AG04450 (cell line): ENCODE data around the gene EHMT1. TPM values are rescaled to one million over a fixed set of nuclear protein-coding genes. Genes with fewer than 3 reads are reported as not detected.

Experiments
- CTCF ChIA-PET: fragments of 300-600, 350-600 bp; formaldehyde crosslinking; extraction: SDS; loops from one replicate; lab custom pipeline; 2022; ENCODE audit warnings: antibody characterized with exemption, inconsistent platforms; lab: Charles Lee
- POLR2A ChIA-PET: fragments of 350-600 bp; formaldehyde crosslinking; extraction: SDS; loops from one replicate; lab custom pipeline; 2021; ENCODE audit warnings: antibody characterized with exemption, inconsistent platforms; lab: Yijun Ruan, JAX
- DNase-seq: peaks from one replicate; pipeline ENCODE4 v3.0.0-alpha.2; 2011; ENCODE audit warnings: low read depth, low spot score
- H3K27ac ChIP-seq: one replicate; pipeline ENCODE4 v1.5.1; 2012; ENCODE audit warnings: low read depth, low read length, control low read depth
- H3K27me3 ChIP-seq: one replicate; pipeline ENCODE4 v1.6.0; 2012; ENCODE audit warnings: low read length; ENCODE audit not compliant: control insufficient read depth, insufficient read depth
- H3K4me3 ChIP-seq: 2 replicates; pipeline ENCODE4 v1.5.1; 2011; ENCODE audit warnings: mild to moderate bottlenecking, low read depth, low read length, control low read depth
- H3K9me3 ChIP-seq: 2 replicates; pipeline ENCODE4 v1.5.1; 2012; ENCODE audit warnings: low read length; ENCODE audit not compliant: control insufficient read depth, insufficient read depth
- CTCF ChIP-seq: IDR thresholded peaks from 2 replicates; pipeline ENCODE4 v1.5.1; 2011; ENCODE audit warnings: low read depth, low read length, control low read depth, inconsistent platforms
- polyA minus RNA-seq: library from RNA; depleted of rRNA, polyadenylated mRNA; stranded (reverse); fragments of >200 nt; gene quantifications from 2 replicates; pipeline ENCODE4 v1.2.3, GENCODE V29; 2011; rRNA and poly(A)+ RNA removed
- polyA plus RNA-seq: library from polyadenylated mRNA; depleted of rRNA; stranded (reverse); fragments of >200 nt; gene quantifications from 2 replicates; pipeline ENCODE4 v1.2.3, GENCODE V29; 2011; rRNA removed

The EHMT1 gene
- polyA plus RNA-seq (26.1 and 29.0 TPM in 2 replicates), polyA minus RNA-seq (53.6 and 69.1 TPM in 2 replicates)

DNA sequence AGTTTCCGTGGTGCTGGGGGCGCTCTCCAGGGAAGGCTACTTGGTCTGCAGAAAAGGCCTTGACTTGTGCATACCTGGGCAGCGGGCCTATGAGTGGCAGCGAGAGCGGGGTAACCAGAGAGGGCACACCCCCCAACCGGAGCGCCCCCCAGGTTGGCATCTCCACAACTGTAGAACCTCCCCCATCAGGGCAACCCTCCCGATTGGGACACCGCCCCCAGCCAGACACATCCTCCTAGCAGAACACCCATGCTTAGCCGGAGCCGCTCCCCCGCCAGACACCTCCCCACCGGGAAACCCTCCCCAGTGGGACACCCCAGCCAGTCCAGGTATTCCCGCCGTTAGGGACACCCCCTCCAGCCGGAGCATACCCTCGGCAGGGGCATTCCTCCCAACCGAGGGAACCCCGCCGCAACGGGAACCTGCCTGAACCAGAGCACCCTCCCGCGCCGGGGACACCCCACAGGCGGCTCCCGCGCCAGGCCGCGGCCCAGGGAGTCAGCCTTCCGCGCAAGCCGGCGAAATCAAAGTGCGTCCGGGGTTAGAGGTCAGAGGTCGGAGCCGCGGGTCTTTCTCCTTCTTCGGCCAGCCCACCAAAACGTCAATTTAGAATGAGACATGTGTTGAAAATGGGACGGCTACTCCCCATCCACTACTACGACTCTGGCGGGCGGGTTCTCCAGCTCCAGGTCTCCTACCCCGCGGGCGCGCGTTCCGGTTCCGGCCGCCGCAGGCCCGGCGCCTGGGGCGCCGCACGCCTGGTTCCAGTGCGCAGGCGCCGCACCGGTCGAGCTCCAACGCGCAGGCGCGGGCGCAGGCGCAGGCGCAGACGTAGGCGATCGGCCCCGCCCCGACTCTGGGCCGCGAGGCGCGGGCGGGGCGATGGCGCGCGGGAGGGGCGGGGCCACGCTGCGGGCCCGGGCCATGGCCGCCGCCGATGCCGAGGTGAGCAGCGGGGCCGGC lies at the start of gene EHMT1:
EHMT1 (plus strand) TSS at position 901 of the 963 bp plus-strand sequence; CDS start at position 925, 24 bp downstream.
- no peak for TF ChIP-seq CTCF
- H3K27ac ChIP-seq = peak within 1 kb of the TSS; percentile 77
- POLR2A ChIA-PET = interaction anchor here (0.6 to 1.9 kb wide), 7 partner anchors 9 to 378 kb away, joined by 3 to 9 read pairs (median 3); partner anchors contain the start of genes ARRDC1, TUBB4B and ZMYND19
- no peaks in the 10 kb centered on the region for H3K27me3 ChIP-seq
- H3K4me3 ChIP-seq = peak within 1 kb of the TSS; percentile 91
- H3K9me3 ChIP-seq = peaks cover 5% of the 10 kb centered on the region; the same call in 1 of the 2 replicates
- CTCF ChIA-PET = no interaction called here
- peak; percentile 29 for DNase-seq

DNA sequence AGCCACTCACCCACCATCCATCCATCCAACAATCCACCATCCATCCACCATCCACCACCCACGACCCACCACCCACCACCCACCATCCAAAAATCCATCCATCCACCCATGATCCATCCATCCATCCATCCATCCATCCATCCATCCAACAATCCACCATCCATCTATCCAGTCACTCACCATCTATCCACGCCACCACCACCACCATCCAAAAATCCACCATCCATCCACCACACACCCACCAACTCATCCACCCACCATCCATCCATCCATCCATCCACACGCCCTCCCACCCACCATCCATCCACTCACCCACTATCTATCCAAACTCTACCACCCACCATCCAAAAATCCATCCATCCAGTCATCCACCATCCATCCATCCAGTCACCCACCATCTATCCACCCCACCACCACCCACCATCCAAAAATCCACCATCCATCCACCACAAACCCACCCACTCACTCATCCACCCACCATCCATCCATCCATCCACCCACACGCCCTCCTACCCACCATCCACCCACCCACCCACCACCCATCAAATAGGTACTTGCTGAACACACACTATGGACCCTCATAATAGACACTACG lies 49.1 kb upstream of the EHMT1 start:
- CTCF ChIA-PET = no interaction called here
- H3K4me3 ChIP-seq = no peak overlapping the region
- DNase-seq = no peak
- no peaks in the 10 kb centered on the region for H3K9me3 ChIP-seq
- no peak overlapping the region for H3K27ac ChIP-seq
- TF ChIP-seq CTCF = no peak
- H3K27me3 ChIP-seq = no peaks in the 10 kb centered on the region
- POLR2A ChIA-PET = no interaction called here

GRCh38 chr9:137570566-137570965 lies 48.2 kb upstream of the EHMT1 start:
- POLR2A ChIA-PET = no interaction called here

DNA sequence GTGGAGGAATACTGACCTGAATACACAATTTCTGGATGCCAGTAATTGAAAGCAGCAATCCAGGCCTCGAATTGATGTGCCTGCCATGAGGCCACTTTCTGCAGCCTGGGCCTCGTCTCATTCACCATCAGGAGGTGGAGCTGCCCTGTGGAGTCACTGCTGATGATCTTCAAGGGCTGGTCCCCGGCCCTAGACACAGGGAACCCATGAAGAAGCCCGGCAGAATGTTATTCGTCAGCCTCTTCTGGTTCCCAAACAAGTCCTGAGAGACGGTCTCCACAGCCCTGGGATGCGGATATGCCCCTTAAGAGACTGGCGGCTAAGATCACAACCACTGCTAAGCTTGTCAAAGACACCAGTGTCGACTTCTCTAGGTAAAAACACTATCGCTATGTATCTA lies 44.6 kb upstream of the EHMT1 start:
- CTCF ChIA-PET = no interaction called here
- POLR2A ChIA-PET = no interaction called here
- Histone ChIP-seq H3K4me3 (no peak overlapping the region), H3K27ac (no peak overlapping the region), H3K27me3 (no peaks in the 10 kb centered on the region), H3K9me3 (no peaks in the 10 kb centered on the region; the same call in 1 of the 2 replicates)
- no peak for TF ChIP-seq CTCF
- no peak for DNase-seq

More at GRCh38 chr9:137570566-137570965, 48.2 kb upstream of the EHMT1 start:
- DNase-seq = no peak
- H3K4me3 ChIP-seq = no peak overlapping the region
- CTCF ChIA-PET = no interaction called here
- H3K27me3 ChIP-seq = no peaks in the 10 kb centered on the region
- H3K27ac ChIP-seq = no peak overlapping the region
- TF ChIP-seq CTCF = no peak
- H3K9me3 ChIP-seq = no peaks in the 10 kb centered on the region
